DOHH2 (cell line): ENCODE results near the gene DPT.

ENCODE experiments used
- H3F3A ChIP-seq: fragments of 200-600 bp; sonication (generic), shearing (Covaris generic); 2 replicates; pipeline ENCODE4 v1.6.0; 2016; ENCODE audit warnings: antibody characterized with exemption, mild to moderate bottlenecking; ENCODE audit not compliant: control insufficient read depth, insufficient read depth
- H3K27ac ChIP-seq: fragments of 200-600 bp; sonication (generic); 2 replicates; pipeline ENCODE4 v1.5.1; 2014; ENCODE audit warnings: low read depth, mild to moderate bottlenecking, low read length, moderate library complexity
- H3K27me3 ChIP-seq: fragments of 200-600 bp; sonication (generic); 2 replicates; pipeline ENCODE4 v1.6.1; 2014; ENCODE audit warnings: mild to moderate bottlenecking, low read length, mixed read lengths; ENCODE audit not compliant: control insufficient read depth
- H3K36me3 ChIP-seq: fragments of 200-600 bp; sonication (generic); 2 replicates; pipeline ENCODE4 v1.6.1; 2014; ENCODE audit warnings: mild to moderate bottlenecking, low read length, moderate library complexity, mixed read lengths; ENCODE audit not compliant: control insufficient read depth
- H3K4me1 ChIP-seq: fragments of 200-600 bp; sonication (generic); 2 replicates; pipeline ENCODE4 v1.6.1; 2014; ENCODE audit warnings: mild to moderate bottlenecking, low read length, mixed read lengths; ENCODE audit not compliant: control insufficient read depth
- H3K4me2 ChIP-seq: fragments of 200-600 bp; sonication (generic); 2 replicates; pipeline ENCODE4 v1.6.0; 2014; ENCODE audit warnings: mild to moderate bottlenecking, low read length, moderate library complexity
- H3K4me3 ChIP-seq: fragments of 200-600 bp; sonication (generic); 2 replicates; pipeline ENCODE4 v1.5.1; 2014; ENCODE audit warnings: mild to moderate bottlenecking, low read length, mixed read lengths
- H3K79me2 ChIP-seq: fragments of 200-600 bp; sonication (generic); 2 replicates; pipeline ENCODE4 v1.6.1; 2014; ENCODE audit warnings: mild to moderate bottlenecking, low read length, mixed read lengths; ENCODE audit not compliant: control insufficient read depth
- H3K9me2 ChIP-seq: fragments of 200-600 bp; sonication (generic); replicated peaks from 2 replicates; pipeline ENCODE4 v1.6.1; 2014; ENCODE audit warnings: mild to moderate bottlenecking, low read length, mixed read lengths; ENCODE audit not compliant: control insufficient read depth
- H3K9me3 ChIP-seq: fragments of 200-600 bp; sonication (generic); 2 replicates; pipeline ENCODE4 v1.6.1; 2014; ENCODE audit warnings: antibody characterized with exemption, low read length, mixed read lengths; ENCODE audit not compliant: control insufficient read depth, insufficient read depth
- H4K20me1 ChIP-seq: fragments of 200-600 bp; sonication (generic); 2 replicates; pipeline ENCODE4 v1.6.0; 2014; ENCODE audit warnings: low read depth, mild to moderate bottlenecking, antibody characterized with exemption, low read length, moderate library complexity; ENCODE audit not compliant: control insufficient read depth, insufficient read depth
- CTCF ChIP-seq: fragments of 200-600 bp; sonication (generic); IDR thresholded peaks from one replicate; pipeline ENCODE4 v1.5.1; 2014; ENCODE audit warnings: antibody characterized with exemption, mild to moderate bottlenecking, low read depth, low read length; ENCODE audit not compliant: poor library complexity, severe bottlenecking
- EZH2phosphoT487 ChIP-seq: fragments of 200-600 bp; sonication (generic); IDR thresholded peaks from 2 replicates; pipeline ENCODE4 v1.6.1; 2017; ENCODE audit warnings: borderline replicate concordance, mild to moderate bottlenecking, antibody characterized with exemption, low read length, moderate library complexity, mixed read lengths

The DPT gene

GRCh38 chr1:168700575-168701268 is 28.3 kb downstream of the DPT start:
- H3K4me3 ChIP-seq, result no peak overlapping the region
- H3K4me2 ChIP-seq, result no peak overlapping the region
- TF ChIP-seq CTCF (no peak), EZH2phosphoT487 (no peak)
- H3K9me2 ChIP-seq, result no peaks in the 10 kb centered on the region
- H3K4me1 ChIP-seq, result no peaks in the 10 kb centered on the region
- no peak overlapping the region for H3K27ac ChIP-seq
- H3F3A ChIP-seq, result no peaks in the 10 kb centered on the region
- no peaks in the 10 kb centered on the region for H3K9me3 ChIP-seq
- no peaks in the 10 kb centered on the region for H3K36me3 ChIP-seq
- no peaks in the 10 kb centered on the region for H3K79me2 ChIP-seq
- H4K20me1 ChIP-seq, result no peaks in the 10 kb centered on the region
- H3K27me3 ChIP-seq, result no peaks in the 10 kb centered on the region

GRCh38 chr1:168698453-168698852 is 30.6 kb downstream of the DPT start:
- Histone ChIP-seq H3K36me3 (no peaks in the 10 kb centered on the region), H3K9me2 (no peaks in the 10 kb centered on the region), H3K27me3 (no peaks in the 10 kb centered on the region), H3K79me2 (no peaks in the 10 kb centered on the region), H3K4me2 (no peak overlapping the region), H3F3A (no peaks in the 10 kb centered on the region), H3K27ac (no peak overlapping the region), H3K4me1 (no peaks in the 10 kb centered on the region), H4K20me1 (no peaks in the 10 kb centered on the region), H3K4me3 (no peak overlapping the region), H3K9me3 (no peaks in the 10 kb centered on the region)
- no peak for TF ChIP-seq EZH2phosphoT487
- TF ChIP-seq CTCF, result no peak

- Histone ChIP-seq H3K36me3 (no peaks in the 10 kb centered on the region), H3K27me3 (no peaks in the 10 kb centered on the region), H3K4me3 (no peak overlapping the region), H3K4me1 (no peaks in the 10 kb centered on the region), H3K27ac (no peak overlapping the region), H3K9me3 (no peaks in the 10 kb centered on the region), H3K9me2 (no peaks in the 10 kb centered on the region), H3K79me2 (no peaks in the 10 kb centered on the region), H3K4me2 (no peak overlapping the region), H4K20me1 (no peaks in the 10 kb centered on the region), H3F3A (no peaks in the 10 kb centered on the region)
- TF ChIP-seq CTCF (no peak), EZH2phosphoT487 (no peak)
Observed at GRCh38 chr1:168697356-168698126, 31.5 kb downstream of the DPT start.
